Activated effector memory CD4-positive, alpha-beta T cell treated with Interleukin-2 at 50 U/mL for 16 hours (primary cell): Measurements from ENCODE around the gene FCER2.
"Not testable (repeated sequence)": the region's sequence is repeated elsewhere in the genome, so short reads cannot be mapped to it uniquely, and the experiment has no call there.

Experiments used
- DNase-seq: peaks from one replicate; pipeline ENCODE4 v3.0.0-alpha.2; 2020

FCER2 gene, protein sequence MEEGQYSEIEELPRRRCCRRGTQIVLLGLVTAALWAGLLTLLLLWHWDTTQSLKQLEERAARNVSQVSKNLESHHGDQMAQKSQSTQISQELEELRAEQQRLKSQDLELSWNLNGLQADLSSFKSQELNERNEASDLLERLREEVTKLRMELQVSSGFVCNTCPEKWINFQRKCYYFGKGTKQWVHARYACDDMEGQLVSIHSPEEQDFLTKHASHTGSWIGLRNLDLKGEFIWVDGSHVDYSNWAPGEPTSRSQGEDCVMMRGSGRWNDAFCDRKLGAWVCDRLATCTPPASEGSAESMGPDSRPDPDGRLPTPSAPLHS

DNA sequence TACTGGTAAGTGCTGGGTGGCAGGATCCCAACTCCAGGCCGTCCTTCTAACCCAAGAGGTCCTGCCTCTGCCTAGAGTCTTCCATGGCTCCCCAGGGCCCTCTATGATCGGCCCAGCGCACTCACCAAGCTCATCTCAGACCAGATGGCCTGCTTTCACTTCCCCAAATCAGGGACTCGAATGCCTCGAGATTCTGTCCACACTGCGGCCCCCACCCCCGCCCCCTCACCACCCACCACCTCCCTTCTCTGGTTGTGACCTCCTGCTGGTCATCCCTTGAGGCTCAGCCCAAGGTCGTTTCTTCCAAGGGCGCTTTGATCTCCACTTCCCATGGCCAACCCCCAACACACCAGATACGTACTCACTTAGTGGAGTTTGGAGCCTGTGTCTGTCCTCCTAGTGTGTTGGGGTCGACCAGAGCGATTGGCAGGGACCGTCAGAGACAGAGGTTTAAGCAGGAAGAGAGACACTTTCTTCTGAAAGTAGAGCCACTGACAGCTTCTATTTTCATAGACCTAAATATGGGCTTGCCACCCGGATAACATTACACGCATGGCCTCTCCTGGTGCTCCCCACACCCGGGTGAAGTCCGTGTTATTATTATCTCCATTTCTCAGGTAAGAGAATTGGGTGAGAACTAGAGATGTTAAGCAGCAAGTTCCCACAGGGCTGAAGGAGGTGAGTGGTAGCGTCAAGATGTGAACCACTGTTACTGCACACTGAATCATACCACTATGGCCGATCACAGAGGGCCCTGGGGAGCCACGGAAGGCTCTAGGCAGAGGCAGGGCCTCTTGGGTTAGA, at the start of gene FCER2:
Gene FCER2, minus strand, starts transcription at position 478 of the 804 bp plus-strand sequence. CDS start 2,371 bp downstream, outside the sequence.
- no peak for DNase-seq

DNA sequence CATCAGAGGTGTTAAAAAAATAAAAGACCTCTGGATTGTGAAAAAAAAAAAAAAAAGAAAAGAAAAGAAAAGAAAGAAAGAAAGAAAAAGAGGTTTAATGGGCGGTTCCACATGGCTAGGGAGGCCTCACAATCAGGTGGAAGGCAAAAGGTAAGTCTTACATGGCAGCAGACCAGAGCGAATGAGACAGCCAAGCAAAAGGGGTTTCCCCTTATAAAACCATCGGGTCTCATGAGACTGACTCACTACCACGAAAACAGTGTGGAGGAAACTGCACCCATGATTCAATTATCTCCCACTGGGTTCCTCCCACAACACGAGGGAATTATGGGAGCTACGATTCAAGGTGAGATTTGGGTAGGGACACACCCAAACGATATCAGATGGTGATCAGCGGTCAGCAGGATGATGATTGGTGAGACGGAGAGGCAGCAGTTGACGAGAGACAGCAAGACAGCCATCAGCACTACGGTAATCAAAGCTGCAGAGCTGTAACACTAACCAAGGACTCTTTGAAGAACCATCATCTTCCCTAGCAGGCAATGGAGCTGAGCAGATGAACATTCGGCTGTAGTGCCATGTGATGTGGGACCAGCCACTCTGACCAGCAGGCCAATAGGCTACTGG, 49.3 kb upstream of the FCER2 start:
- DNase-seq: no peak

DNA sequence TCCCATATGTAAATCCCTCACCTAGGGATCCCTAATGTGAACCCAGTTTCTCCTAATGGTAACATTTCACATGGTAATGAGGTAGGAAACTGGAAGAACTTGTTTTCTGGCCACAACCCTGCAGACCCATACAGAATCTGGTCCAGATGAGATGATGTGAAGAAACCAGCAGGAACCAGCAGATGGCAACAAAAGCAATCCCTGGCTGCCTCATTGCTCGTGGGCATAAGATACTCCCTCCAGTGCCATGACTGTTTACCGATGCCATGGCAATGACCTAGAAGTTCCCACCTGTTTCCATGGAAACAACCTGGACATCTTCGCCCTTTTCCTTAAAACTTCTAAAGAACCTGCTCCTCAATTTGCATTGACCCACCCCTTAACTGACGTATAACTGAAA, 46.8 kb upstream of the FCER2 start:
- DNase-seq: no peak

- no peak for DNase-seq
Observed at GRCh38 chr19:7748171-7748570, 46.2 kb upstream of the FCER2 start.

DNA sequence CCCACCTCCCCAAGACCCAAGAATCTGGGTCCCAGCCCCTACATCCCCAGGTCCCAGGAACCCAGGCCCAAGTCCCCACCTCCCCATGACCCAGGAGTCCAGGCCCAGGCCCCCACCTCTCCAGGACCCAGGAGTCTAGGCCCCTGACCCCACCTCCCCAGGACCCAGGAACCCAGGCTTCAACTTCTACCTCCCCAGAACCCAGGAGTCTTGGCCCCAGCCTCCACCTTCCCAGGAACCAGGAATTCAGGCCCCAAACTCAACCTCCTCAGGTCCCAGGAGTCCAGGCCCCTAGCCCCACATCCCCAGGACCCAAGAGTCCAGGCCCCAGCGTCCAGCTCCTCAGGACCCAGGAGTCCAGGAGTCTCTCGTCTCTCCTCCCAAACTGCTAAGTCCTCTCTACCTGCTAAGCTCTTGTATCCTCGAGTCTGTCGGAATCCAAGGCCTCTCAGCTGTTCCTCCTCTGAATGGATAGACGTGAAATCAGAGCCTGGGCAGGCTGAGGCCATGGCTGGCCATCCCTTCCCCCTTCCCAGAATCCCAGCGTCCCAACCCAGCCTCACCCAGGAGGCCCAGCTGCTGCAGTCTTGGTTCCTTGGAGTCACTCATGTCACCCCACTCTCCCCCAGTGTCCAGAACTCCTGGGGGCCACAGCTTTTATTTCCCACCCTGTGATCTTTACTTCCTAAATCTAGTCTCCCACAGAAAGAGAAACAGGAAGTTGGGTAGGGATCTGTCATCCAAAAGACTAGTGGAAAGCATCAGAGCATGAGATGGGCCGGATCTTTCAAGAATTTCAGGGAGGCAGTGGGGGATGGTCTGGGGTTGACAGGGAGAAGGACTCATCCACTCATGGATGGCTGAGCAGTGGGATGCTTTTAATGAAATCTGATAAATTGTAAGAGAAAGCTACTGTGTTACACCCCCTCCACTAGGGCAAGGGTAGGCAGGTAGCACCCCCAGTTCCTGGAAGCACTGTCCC, 45.3 kb upstream of the FCER2 start, which contains the start of gene CD209:
Gene CD209, minus strand, starts transcription at position 632 of the 982 bp plus-strand sequence. Its CDS starts 23 bp downstream, at position 609.
- no peak for DNase-seq

DNA sequence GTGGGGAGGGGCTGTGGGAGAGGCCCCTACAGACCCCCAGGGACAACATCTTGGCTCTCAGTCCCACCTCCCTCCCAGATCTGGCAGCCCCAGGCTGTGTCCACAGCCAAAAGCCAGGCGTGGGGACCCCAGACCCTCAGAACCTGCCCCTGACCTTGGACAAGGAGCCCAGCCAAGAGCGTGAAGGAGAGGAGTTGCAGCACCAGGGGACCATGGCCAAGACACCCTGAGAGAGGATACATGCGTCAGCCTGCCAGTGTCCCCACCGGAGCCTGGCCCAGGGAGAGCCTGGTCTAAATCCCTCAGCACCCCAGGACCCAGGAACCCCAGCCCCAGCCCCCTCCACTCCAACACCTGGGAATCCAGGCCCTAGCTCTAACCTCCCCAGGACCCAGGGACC, 44.4 kb upstream of the FCER2 start:
- DNase-seq: not testable (repeated sequence)

DNA sequence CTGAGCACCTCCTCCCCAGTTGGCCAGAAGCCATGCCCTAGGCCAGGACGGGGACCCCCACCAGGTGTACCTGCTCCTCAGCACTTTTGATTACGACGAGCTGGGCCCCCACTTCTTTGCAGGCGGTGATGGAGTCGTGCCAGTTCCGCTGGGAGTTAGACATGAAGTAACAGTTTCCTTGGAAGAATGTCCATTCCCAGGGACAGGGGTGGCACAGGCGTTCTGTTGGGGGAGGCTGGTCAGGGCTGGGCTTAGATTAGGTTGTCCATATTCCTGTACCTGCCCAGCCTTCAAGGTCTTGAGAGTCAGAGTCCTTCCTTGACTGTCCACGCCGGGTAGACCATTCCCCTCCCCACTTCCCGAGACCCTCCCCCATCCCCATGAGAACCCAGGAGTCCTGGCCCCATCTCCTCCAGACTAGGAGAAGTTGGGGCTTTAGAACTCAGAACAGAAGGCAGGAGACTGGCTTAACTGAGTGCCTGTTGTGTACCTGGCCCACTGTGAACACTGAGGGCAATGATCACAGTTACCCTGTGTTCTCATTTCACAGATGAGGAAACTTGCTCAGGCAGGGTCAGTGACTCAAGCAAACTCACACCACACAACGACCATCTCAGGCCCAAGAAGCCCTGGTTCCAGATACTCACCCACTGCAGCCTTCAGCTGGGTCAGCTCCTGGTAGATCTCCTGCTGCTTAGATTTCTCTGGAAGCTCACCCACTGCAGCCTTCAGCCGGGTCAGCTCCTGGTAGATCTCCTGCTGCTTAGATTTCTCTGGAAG, 43.1 kb upstream of the FCER2 start:
- DNase-seq: no peak

DNA sequence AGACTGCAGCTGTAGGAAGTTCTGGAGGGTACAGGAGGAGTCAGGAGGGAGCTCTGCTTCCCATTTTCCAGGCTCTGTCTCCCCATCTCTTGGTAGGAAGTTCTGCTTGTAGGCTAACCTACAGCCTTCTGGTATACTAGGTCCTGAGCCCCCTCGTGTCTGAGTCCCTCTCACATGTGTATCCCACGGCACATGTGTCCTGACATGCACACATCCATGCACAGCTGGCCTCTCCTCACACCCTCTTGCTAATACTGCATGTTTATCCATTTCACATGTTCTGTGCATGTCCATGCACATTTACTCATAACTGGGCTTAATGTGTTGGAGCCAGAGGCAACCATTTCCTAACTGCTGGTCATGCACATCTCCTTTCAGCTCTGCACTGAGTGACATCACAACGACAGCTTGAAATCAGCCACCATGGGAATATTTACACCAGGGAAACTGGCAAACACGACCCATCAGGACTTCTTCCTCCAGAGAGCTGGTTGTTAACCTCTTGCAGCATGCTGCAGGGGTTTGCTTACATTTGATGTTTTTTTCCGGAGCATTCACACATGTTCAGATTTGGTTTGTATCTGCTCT, 42.4 kb upstream of the FCER2 start:
- DNase-seq: no peak

DNA sequence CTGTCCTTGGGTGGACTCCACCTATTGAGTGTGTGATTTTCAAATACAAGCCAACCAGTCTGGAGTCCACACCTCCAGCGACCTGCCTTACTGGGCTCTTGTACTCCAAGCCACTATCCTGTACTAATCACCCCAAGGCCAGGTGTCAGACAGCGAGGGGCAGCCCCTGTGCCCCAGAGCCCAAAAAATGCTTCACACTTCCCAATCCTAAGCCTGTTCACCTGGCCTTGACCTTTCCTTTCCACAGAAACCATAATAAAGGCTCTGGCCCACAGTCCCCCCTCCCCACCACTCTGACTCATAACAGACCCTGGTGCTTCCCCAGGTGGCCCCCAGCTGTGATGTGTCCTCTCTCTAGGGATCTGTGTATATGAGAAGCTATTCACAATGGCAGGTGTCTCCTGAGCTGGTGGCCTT, 41.5 kb upstream of the FCER2 start:
- DNase-seq: no peak

DNA sequence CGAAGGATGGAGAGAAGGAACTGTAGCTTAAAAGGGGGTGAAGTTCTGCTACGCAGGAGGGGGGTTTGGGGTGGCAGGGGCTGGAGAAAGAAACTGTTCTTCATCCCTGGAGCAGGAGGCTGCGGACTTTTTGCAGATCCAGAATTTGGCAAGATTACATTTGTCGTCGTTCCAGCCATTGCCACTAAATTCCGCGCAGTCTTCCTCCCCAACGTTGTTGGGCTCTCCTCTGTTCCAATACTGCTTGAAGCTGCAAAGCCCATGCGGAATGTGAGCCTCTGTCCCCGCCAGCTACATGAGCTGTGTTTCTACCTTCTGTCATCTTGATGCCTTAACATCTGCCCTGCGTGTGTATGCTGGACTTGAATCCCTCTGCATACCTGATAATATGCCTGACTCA, 41.1 kb upstream of the FCER2 start:
- DNase-seq: no peak

DNA sequence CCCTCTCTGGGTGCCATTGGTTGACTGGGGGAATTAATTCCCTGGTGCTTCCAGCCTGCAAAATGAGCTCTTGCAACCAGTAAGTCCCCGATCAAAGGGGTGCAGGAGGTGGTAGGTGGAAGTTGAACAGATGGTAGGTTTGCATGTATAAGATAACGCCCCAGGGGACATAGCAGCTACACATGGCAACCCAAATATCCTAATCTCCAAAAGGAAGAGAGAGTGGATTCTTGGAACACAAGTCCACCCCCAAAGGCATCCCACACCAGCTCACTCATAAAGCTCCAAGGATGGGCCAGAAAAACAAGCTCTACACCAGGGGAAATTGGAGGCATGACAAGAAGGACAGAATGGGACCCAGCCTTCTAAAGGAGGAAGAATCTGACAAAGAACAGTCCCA, 40.6 kb upstream of the FCER2 start:
- no peak for DNase-seq

DNA sequence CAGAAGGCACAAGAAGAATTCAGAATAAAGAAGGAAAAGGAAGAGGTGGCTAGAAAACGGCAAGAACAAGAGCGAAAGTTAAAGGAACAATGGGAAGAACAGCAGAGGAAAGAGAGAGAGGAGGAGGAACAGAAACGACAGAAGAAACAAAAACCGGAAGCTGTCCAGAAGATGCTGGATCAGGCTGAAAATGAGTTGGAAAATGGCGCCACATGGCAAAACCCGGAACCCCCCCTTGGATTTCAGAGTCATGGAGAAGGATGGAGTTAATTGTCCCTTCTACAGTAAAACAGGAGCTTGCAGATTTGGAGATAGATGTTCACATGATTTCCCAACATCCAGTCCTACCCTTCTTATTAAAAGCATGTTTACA, 38.7 kb upstream of the FCER2 start:
- no peak for DNase-seq

GRCh38 chr19:7739801-7740681, 38.1 kb upstream of the FCER2 start:
- no peak for DNase-seq

DNA sequence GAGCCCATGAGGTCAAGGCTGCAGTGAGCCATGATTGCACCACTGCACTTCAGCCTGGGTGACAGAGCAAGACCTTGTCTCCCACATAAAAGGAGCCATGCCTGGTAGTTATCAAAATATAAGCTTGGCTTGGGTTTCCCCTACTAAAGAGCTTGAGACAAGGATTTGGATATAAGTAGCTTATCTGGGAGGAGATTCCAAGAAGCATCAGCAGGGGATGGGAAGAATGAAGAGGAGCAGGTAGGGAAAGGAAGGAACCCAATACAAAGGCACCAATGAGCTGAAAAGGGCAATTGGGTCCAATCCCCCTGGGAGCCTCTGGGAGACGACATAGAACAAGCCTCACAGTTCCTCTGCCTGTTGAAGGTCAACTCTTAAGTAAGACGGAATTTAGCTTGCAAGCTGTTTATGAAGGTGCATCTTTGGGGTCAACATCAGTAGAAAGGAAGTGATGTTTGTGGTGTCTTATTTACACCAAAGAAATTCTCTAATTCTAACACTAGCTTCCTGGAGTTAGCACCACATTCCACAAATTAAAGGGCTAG, 37.4 kb upstream of the FCER2 start:
- DNase-seq: no peak

DNA sequence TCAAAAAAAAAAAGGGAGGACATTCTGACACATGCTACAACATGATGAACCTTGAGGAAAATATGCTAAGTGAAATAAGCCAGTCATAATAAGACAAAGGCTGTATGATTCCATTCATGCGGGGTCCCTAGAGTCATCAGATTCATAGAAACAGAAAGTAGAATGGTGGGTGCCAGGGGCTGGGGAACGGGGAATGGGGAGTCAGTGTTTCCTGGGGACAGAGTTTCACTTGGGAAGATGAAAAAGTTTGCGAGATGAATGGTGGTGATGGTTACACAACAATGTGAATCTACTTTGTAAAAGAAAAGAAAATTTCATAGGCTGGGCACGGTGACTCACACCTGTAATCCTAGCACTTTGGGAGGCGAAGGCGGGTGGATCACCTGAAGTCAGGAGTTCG, 36.1 kb upstream of the FCER2 start:
- DNase-seq: no peak

- no peak for DNase-seq
Observed at GRCh38 chr19:7737215-7737614, 35.3 kb upstream of the FCER2 start.

DNA sequence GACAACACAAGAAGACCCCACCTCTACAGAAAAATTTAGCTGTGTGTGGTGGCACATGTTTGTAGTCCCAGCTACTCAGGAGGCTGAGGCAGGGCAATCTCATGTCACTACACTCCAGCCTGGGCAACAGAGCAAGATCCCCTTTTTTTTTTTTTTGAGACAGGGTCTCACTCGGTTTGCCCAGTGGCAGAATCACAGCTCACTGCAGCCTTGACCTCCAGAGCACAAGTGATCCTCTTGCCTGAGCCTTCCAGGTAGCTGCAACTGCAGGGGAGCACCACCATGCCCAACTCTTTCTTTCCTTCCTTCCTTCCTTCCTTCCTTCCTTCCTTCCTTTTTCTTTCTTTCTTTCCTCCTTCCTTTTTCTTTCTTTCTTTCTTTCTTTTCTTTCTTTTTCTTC, 34.2 kb upstream of the FCER2 start:
- no peak for DNase-seq

GRCh38 chr19:7734220-7735203, 32.6 kb upstream of the FCER2 start:
- DNase-seq: no peak

DNA sequence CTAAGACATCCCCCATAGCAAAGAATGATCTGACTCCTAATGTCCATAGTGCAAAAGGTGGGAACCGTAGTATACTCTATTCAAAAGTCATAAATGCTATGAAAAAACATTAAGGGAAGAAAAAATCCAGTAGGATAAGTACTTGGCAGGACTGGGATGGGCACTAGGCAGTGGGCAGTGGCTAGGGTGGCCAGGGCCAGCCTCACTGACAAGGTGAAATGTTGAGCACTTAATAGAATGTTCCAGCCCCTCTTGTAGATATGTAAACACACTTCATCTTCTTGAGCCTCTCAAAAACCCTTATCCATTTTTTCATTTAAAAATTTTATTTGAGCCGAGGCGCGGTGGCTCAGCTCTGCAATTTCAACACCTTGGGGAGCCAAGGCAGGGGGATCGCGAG, 31.4 kb upstream of the FCER2 start:
- DNase-seq: no peak
